ENCODE results near the gene ARG1. TPM values are rescaled to one million over a fixed set of nuclear protein-coding genes. Genes with fewer than 3 reads are reported as not detected.

Gene ARG1
- total RNA-seq, 1 experiment from 2014 or later, result 0.69 TPM

GRCh38 chr6:131586543-131586942, 13.5 kb downstream of the ARG1 start:
- Histone ChIP-seq H3K4me2 (ENCODE audit: low read length) (no peak overlapping the region), H3K27ac (ENCODE audit: low read depth, low read length) (no peak overlapping the region), H3K4me3 (replicated peaks in 1 of 2; ENCODE audit: low read depth in 1 of 2, low read length in 2 of 2) (no peak overlapping the region), H3K9ac (ENCODE audit: low read length) (no peak overlapping the region), H4K20me1 (ENCODE audit: insufficient read depth) (no peaks in the 10 kb centered on the region), H3K9me2 (ENCODE audit: insufficient read depth) (no peaks in the 10 kb centered on the region), H3K27me3 (ENCODE audit: insufficient read depth, low read length) (no peaks in the 10 kb centered on the region), H3K4me1 (ENCODE audit: control insufficient read depth in 1 of 2, insufficient read depth in 2 of 2, low read length in 2 of 2) (no peaks in the 10 kb centered on the region), H3K9me3 (ENCODE audit: control insufficient read depth in 1 of 2, insufficient read depth in 1 of 2, low read depth in 1 of 2, low read length in 2 of 2) (no peaks in the 10 kb centered on the region), H2AFZ (ENCODE audit: low read depth, low read length, poor library complexity, severe bottlenecking) (no peak overlapping the region), H3K79me2 (ENCODE audit: insufficient read depth, low read length) (no peaks in the 10 kb centered on the region), H3K36me3 (ENCODE audit: control insufficient read depth in 1 of 2, insufficient read depth in 2 of 2, low read length in 2 of 2) (peaks cover 9 to 17% of the 10 kb centered on the region in 2 experiments; a peak in 3 of 4 replicates)
- no peak for ATAC-seq
- POLR2A ChIA-PET, result no interaction called here
- CTCF ChIA-PET, result interaction anchor here (1.1 kb wide), 1 partner anchor 10 kb away, joined by 4 read pairs; no protein-coding TSS in a partner anchor
- intact Hi-C loops (cut with micrococcal nuclease), result no loop called here
- TF ChIP-seq CBX3 (IDR thresholded peaks at IDR 0.05; ENCODE audit: low read depth) (no peak), RAD21 (IDR thresholded peaks at IDR 0.05; ENCODE audit: low read depth) (no peak), FOSL1 (IDR thresholded peaks at IDR 0.05; ENCODE audit: low read depth) (no peak), ZBTB33 (IDR thresholded peaks at IDR 0.05; ENCODE audit: extremely low read depth, insufficient replicate concordance, low read length) (no peak), SP1 (IDR thresholded peaks at IDR 0.05; ENCODE audit: low read depth) (no peak)
- RAD21 ChIA-PET (ENCODE audit: low non-redundant PET in 1 of 2, low total read pairs in 2 of 2, uncharacterized antibody in 2 of 2, unreplicated experiment in 2 of 2), result no interaction called here
- BruUV-seq (replicated peaks), result no TSS peak
- no peak for DNase-seq (ENCODE audit: low read depth, low spot score)

DNA sequence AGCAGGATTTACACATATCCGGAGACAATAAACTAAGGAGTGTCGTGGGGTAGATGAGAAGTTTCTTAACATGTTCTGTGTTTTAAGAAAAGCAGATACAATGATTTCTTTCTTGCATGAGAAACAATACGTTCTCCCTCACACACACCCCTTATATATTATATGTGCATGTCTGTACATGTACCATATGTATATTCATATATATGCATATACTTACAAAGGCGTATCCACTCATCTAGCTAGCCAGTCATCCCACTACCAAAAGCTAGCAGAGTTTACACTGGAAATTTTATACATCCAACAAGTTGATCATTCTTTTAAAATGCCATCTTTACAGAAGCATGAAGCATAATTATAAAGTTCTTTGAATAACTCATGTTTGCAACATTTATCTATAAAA, 14.9 kb downstream of the ARG1 start:
- no peaks in the 10 kb centered on the region for H3K9me2 ChIP-seq (ENCODE audit: insufficient read depth)
- H3K9me3 ChIP-seq (ENCODE audit: control insufficient read depth in 1 of 2, insufficient read depth in 1 of 2, low read depth in 1 of 2, low read length in 2 of 2), result no peaks in the 10 kb centered on the region
- H3K27me3 ChIP-seq (ENCODE audit: insufficient read depth, low read length), result no peaks in the 10 kb centered on the region
- no TSS peak for BruUV-seq (replicated peaks)
- no peaks in the 10 kb centered on the region for H3K79me2 ChIP-seq (ENCODE audit: insufficient read depth, low read length)
- no peak overlapping the region for H3K27ac ChIP-seq (ENCODE audit: low read depth, low read length)
- intact Hi-C loops (cut with micrococcal nuclease), result no loop called here
- no peak overlapping the region for H3K4me3 ChIP-seq (replicated peaks in 1 of 2; ENCODE audit: low read depth in 1 of 2, low read length in 2 of 2)
- RAD21 ChIA-PET (ENCODE audit: low non-redundant PET in 1 of 2, low total read pairs in 2 of 2, uncharacterized antibody in 2 of 2, unreplicated experiment in 2 of 2), result no interaction called here
- peaks cover 9 to 17% of the 10 kb centered on the region in 2 experiments; a peak in 3 of 4 replicates for H3K36me3 ChIP-seq (ENCODE audit: control insufficient read depth in 1 of 2, insufficient read depth in 2 of 2, low read length in 2 of 2)
- H3K9ac ChIP-seq (ENCODE audit: low read length), result no peak overlapping the region
- no peak overlapping the region for H3K4me2 ChIP-seq (ENCODE audit: low read length)
- ATAC-seq (no peak), DNase-seq (ENCODE audit: low read depth, low spot score) (no peak)
- H4K20me1 ChIP-seq (ENCODE audit: insufficient read depth), result no peaks in the 10 kb centered on the region
- no peak overlapping the region for H2AFZ ChIP-seq (ENCODE audit: low read depth, low read length, poor library complexity, severe bottlenecking)
- POLR2A ChIA-PET, result no interaction called here
- CTCF ChIA-PET, result interaction anchor here (0.5 kb wide), 1 partner anchor 9 kb away, joined by 5 read pairs; no protein-coding TSS in a partner anchor
- H3K4me1 ChIP-seq (ENCODE audit: control insufficient read depth in 1 of 2, insufficient read depth in 2 of 2, low read length in 2 of 2), result no peaks in the 10 kb centered on the region
- TF ChIP-seq EGR1 (IDR thresholded peaks at IDR 0.05; ENCODE audit: low read depth) (no peak), POLR2A (IDR thresholded peaks at IDR 0.05; ENCODE audit: borderline replicate concordance, extremely low read depth, insufficient read depth, insufficient read length) (no peak), FOSL1 (IDR thresholded peaks at IDR 0.05; ENCODE audit: low read depth) (no peak), CTCF (IDR thresholded peaks at IDR 0.05 in 2 of 3, conservative IDR thresholded peaks at IDR 0.05 in 1 of 3; ENCODE audit: borderline replicate concordance in 1 of 3, insufficient read depth in 1 of 3, low read depth in 2 of 3, low read length in 2 of 3) (no peak), ZBTB33 (IDR thresholded peaks at IDR 0.05; ENCODE audit: extremely low read depth, insufficient replicate concordance, low read length) (no peak), TCF7L2 (IDR thresholded peaks at IDR 0.05; ENCODE audit: borderline replicate concordance, extremely low read depth, insufficient read depth, insufficient read length) (no peak), ZNF274 (IDR thresholded peaks at IDR 0.05; ENCODE audit: low read depth, low read length) (no peak), MAX (IDR thresholded peaks at IDR 0.05) (no peak), JUND (IDR thresholded peaks at IDR 0.05) (no peak), CBX3 (IDR thresholded peaks at IDR 0.05; ENCODE audit: low read depth) (no peak), ELF1 (IDR thresholded peaks at IDR 0.05; ENCODE audit: borderline replicate concordance, low read depth) (no peak), ZFX (IDR thresholded peaks at IDR 0.05) (no peak)
- TF ChIP-seq, protein P1, sequence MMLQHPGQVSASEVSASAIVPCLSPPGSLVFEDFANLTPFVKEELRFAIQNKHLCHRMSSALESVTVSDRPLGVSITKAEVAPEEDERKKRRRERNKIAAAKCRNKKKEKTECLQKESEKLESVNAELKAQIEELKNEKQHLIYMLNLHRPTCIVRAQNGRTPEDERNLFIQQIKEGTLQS (IDR thresholded peaks at IDR 0.05), result no peak
